NCI-H446 (cell line): ENCODE measurements around the gene APOBEC2.

Experiments used
- DNase-seq, 2 experiments: peaks; one replicate each; lab custom pipeline; 2025; lab: John Stamatoyannopoulos, UW

APOBEC2 gene

DNA sequence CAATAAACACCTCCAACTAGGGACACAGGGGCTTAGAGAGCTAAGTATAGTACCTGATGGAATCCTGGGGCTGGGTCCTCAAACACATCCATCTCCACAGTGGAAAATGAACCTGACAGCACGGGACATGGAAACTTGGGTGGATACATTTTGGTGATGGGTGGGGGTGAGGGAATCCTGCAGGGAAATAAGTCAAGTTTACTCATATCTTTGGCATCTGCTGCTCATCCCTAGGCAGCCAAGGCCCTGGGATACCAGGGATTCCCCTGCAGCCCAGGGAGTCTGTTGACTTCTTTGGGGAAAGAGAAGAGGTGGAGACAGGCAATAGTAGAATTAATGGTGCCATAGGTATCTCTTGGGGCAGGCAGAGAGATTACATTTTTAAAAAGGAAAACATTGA, 6.6 kb downstream of the APOBEC2 start:
- DNase-seq, result no peak

DNA sequence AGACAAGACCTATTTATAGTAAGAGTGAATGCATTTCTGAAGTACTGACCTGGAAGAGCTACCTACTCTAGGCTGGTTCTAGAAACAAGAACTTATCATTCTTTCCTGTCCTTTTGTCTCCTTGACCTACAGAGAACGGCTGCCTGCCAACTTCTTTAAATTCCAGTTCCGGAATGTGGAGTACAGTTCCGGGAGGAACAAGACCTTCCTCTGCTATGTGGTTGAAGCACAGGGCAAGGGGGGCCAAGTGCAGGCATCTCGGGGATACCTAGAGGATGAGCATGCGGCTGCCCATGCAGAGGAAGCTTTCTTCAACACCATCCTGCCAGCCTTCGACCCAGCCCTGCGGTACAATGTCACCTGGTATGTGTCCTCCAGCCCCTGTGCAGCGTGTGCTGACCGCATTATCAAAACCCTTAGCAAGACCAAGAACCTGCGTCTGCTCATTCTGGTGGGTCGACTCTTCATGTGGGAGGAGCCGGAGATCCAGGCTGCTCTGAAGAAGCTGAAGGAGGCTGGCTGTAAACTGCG, 8.3 kb downstream of the APOBEC2 start:
- no peak for DNase-seq

DNA sequence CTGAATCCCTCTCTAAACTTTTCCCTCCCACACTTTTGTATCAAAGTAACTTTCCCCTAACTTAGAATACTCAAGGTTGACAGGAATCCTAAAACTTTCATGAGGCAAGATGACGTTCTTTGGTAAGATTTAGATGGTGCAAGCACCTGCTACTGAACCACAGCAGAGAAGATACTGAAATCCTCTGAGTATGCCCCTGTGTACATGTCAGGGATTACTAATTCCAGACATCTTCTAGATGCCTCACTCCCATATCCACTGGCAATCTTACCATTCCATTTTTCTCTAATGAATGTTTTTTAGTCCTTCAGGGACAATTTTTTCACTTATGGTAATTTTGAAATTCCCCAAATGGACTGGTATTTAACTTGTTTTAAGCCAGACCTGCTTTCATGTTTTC, 9.1 kb downstream of the APOBEC2 start:
- no peak for DNase-seq

DNA sequence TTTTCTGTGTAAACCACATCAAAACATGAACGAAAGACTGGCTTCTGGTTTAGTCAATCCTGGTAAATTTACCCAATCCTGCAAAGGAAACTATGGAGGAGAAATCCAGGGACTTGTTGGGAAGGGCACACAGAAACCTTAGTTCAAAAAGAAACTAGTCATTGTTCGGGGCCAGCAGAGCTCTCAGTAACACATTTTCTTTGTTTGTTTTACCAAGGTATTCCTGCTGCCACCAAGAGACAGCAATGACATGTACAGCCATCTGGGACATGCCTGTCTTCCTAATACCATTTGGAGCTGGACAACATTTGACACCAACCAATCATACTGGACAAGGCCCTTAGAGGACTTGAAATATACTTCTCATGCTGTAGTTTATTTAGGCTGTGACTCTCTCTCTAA, 10.9 kb downstream of the APOBEC2 start:
- no peak for DNase-seq

DNA sequence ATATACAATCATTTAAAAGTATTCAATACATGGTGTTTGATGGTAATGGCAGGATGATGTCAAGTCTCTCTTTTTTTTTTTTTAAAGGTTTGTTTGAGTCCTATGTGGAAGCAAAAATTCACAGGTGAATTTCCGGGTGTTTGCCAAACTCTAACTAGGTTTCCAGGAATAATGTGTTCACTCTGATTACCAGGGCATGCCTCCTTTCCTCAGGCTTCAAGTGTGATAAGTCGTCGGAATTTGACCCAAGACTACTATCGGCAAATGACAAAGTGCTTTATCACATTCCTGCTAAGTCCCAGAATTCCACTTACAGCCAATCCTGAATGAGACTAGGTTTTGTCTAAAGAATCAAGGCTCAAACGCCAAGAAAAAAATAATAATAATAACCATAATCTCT, 11.8 kb downstream of the APOBEC2 start:
- DNase-seq, result no peak

DNA sequence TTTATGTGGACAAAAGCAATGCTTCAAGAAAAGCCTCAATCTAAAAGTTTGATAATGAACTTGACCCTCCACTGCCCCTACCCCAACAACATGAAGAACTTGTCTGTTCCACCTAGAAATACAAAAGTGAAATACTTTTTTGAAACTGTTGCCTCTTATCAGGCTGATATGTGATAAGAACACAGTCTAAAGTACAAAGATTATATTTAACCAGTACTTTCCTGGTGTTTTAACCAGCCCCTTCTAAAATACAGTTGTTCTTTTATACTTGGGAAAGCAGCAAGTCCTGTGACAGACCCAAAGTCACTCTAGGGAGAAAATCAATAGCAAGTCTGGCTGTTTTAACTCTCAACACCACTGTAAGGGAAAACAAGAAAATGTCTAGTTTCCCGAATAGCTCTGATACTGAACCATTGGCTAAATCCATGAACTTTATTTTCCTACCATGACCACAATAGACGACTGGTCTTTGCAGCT, 12.6 kb downstream of the APOBEC2 start:
- DNase-seq, result no peak

DNA sequence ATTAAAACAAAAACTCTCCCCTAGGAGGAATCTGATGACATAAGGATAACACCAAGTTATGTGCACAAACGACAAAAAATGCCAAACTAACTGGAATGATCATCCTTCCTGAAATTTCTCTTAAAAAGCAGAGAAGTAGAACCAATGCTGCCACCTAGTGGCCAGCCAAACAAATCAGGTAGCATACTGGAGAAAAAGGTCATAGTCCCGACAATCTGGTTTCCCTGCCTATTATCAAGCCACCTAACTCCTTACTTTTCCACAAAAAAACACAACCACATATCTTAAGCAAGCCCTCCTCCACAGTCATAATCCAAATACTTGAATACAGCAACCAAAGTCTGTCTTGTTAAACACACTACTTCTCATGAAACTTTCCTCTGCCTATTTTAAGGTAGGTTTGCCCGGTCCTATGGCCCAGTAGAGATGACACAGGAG, 13.9 kb downstream of the APOBEC2 start:
- peak; percentile 45 to 82 for DNase-seq

DNA sequence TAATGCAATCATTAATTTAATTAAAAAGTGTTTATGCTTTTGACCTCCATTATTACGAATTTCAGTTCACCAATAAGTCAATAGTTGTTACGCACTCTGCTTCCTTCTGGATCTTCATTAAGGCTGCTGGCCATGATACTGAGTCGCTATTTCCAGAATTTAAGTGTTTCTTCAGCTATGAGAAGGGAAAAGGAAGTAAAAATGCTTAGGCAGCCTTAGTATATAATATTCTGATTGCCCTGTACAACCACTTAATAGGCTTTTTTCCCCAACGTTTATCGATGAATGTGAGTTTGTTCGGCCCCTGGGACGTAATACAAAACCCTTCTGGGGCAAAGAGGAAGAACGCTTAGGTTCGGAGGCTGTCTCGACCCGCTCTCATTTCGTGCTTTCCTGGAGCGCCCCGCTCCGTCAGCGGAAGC, 18.5 kb downstream of the APOBEC2 start:
- no peak for DNase-seq

DNA sequence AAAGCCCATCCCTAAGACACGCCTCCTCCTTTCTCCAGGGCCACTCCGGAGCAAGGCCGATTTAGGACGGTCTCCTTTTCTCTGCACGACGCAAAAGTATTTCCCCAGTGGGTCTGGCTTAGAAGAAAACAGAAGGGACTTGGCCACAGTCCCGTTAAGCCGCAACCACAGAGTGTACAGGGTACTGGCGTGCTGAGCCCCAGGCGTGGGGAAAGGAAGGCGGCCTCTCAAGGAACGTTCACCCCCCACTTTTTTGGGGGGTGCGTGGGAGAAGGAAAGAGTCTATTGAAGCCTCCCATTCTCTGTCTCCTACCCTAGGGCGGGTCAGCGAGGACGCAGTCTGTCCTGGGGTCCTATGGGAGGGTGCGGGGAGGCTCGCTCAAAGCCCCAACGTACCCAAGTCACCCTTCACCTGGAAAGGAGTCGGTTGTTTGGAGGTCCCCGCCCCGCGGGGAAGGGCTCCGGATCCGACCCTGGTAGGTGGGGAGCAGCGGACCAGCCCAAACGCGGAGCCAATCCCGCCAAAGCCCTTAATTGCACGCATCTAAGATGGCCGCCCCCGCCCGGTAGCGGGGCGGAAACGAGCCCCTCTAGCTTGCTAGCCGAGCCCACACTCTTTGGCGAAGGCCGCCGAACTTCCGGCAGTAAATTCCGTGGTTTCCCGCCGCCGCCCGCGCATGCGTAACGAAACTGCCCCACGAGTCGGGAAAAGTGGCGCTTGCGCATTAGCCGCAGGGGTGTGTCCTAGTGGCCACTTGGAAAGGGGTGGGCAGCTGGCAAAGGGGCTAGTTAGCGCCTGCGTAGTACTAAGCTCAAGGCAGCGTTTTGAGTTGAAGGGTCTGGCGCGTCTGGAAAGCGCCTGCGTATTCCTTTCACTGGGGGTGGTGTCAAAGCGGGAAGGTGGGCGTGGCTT, 19.2 kb downstream of the APOBEC2 start, which contains the start of gene OARD1:
Gene OARD1 (minus strand): TSS at position 434 of the 913 bp plus-strand sequence. CDS start 722 bp downstream, outside the sequence.
- DNase-seq, result peak; percentile 99 to 100

DNA sequence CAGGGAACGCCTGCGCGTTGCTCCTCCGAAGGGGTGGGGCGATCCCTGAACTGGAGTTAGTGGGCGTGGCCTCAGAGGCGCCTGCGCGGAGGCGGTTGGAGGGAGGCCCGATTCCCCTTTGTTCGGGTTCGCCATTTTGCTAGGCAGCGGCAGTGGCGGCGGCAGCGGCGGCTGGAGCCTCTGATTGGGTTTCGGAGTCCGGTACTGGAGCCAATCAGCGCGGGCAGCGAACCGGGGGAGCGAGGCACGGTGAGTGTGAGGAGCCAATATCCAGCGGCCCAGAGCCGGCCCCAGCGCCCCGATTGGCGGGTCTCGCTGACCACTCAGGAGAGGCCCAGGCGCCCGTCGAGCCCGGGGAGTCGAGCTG, 19.8 kb downstream of the APOBEC2 start, which contains the start of gene NFYA:
Gene NFYA (plus strand): TSS at position 139 of the 367 bp plus-strand sequence. CDS start 6,116 bp downstream, outside the sequence.
- DNase-seq, result no peak

DNA sequence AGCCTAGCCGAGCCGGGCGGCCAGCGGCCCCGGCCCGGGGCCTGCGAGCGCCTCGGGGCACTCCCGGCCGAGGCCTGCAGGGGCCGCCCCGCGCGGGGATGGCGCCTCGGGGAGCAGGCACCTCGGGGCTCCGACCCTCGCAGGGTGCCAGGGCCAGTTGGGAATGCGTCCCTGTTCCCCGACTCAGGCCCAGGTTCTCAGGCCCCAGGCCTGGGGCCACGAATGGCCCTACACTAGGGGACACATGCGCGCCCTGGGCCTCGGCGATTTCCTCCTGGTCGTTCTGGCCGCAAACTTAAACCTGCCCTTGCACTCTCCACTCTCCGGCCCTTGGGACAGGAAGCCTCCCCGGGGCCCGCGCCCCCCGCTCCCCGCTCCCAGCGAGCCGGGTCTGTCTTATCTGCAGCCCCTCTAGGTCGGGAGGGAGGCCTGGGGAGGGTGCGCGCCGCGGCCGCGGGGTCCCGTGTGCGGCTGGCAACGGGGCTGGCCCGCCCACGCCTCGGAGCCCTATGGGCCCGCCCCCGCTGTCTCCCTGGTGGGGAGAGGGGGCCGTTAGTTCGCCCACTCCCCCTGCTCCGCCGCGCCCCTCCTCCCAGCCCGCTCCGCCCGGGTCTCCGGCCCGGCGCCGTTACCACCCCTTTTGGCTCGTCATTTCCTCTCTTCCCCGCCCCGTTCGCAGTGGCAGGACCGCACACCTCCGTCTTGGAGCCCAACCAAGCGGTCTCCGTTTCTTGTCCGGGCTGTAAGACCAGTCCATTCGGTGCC, 20.4 kb downstream of the APOBEC2 start:
- peak; percentile 69 to 84 for DNase-seq

DNA sequence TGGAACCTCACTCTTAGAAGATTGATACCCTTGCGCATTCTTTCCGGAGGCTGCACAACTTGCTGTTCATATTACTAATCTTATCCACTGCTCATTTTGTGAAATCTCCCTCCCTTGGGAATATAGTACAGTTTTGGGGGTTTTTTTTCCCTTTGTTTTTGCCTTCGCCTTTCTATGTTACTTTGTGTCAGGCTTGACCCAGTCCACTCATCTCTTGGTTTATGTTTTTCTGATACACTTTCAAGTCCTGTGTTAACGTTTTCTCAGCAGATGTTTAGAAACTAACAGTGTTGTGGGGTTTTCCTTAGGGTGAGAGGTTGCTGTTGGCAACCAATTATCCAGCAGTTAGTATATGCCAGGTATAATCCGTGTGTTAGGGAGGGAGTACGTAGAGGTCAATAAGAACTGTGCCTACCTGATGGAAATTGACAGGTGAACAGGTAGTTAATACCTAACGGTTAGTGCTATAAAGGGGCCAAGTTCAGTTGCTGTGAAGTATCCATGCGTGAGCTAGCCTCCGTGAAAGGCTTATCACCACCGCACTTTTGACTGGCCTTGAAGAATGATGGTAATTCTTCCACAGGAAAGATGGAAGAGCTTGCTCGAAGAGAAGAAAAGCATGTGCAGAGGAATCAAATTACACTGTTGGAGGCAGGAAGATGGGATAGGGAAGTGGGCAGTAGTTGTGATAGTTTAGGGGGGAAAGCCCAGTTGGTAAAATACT, 21.1 kb downstream of the APOBEC2 start:
- DNase-seq, result peak in 1 of 2 experiments; percentile 24

DNA sequence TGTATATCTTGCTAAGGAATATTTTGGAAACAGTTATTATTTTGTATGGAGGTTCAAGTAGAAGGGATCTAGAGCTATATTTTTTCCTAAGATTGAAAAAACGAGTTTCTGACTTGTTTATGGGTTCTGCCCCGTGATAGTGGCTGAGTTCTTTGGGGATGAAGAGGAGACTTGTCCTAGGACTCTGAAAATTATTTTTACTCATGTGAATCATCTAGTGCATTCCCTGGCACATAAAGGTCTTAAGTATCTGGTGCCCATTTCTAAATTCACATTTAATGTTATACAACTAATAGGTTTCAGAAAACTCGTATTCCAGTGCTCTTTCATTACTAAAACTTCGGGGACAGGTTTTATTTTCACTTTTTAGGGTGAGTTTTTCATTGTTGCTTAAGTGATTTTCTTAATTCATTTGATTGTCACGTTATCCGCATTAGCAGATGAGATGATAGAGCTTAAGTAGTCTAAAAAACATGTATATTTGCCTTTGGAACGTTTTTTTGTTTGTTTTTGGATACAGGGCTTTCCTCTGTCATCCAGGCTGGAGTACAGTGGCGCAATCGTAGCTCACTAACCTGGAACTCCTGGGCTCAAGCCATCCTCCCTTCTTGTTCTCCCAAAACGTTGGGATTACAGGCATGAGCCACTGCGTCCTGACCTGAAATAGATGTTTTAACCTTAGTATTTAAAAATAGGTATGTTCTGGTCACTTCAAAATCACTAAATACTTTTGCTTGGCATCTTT, 21.9 kb downstream of the APOBEC2 start:
- no peak for DNase-seq

DNA sequence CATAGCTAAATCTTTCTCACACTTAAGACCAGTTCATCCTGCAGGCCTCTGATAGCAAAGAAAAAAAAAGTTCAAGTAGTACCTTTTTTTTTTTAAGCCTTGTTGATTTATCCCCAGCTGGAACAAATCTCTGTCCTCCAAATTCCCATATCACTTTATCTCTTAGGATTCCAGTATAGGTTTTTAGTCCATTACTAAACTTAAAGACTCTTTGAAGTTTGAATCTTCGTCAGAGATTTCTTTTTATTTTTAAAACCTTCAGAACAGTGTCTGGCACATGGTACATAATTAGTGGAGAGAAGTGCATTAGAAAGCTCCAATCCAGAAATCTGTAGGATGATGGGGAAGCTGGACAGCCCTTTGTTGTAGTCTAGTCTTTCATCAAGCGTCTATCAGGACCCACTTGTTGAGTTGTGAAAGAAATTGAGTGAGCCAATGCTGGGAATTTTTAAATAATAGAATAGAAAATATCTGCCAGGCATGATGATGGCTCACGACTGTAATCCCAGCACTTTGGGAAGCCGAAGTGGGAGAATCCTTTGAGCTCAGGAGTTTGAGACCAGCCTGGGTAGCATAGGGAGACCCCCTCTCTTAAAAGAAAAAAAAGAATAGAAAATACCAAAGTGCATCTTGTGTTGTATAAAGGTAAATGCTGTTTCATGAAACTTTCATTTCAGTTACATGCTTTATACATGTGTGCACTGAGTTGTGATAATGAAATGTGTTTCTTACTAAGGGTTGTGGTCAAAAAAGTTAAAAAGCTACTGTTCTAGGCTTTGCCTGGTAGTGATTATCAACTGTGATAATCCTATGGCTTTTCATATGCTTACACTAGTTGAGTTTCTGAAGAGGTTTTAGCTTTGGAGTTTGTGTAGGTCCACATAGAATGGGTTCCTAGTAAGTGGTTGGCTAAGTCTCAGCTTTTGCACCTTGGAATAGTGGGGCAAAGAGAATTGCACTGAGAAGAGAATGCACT, 22.9 kb downstream of the APOBEC2 start:
- no peak for DNase-seq

DNA sequence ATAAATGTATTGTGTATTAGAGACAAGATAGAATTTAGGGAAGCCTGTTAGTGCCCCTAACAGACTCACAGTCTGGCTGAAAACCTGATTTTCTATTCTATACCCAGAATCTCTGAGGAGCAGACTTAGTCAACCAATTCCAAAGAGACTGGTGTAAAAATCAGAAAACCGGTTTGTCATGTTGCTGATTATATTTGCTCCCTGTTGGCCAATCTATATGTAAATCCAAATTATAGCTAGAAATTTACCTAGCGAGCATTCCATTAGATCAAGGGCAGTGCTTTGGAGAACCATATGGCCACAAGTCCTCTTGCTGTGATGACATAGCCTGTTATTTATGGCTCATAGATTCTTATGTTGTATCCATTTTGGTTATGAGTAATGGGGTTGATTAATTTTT, 24.5 kb downstream of the APOBEC2 start:
- no peak for DNase-seq

DNA sequence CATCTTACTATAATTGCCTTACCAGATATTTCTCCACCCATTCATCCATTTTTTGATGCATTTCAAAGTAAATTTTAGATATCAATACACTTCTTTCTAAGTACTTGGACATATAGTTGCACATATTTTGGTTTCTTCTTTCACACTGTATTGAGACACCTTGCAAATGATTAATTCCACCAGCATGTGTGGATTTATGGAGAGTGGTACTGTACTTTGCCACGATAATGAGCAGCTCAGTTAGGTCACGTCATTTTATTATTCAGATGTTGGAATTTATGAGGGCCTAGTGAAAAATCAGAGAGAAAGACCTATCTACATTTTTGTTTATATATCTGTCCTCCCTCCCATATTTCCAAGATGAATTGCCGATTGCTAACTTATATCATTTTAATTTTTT, 25.1 kb downstream of the APOBEC2 start:
- DNase-seq, result no peak

DNA sequence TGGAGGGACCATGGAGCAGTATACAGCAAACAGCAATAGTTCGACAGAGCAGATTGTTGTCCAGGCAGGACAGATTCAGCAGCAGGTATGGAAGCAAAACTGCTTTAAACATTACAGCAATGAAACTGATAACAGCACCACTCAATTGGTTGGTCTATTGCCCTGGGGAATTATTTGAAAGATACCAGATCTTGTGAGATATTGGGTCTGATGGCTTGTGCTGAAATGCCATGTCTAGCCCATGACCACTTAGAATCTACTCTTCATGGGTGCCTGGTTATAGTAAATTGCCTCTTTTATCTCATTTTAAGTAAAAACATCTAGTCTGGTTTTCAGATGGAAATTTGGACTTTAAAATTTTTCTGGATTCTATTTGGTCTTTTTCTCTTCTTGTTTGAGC, 26.1 kb downstream of the APOBEC2 start:
- DNase-seq, result no peak

DNA sequence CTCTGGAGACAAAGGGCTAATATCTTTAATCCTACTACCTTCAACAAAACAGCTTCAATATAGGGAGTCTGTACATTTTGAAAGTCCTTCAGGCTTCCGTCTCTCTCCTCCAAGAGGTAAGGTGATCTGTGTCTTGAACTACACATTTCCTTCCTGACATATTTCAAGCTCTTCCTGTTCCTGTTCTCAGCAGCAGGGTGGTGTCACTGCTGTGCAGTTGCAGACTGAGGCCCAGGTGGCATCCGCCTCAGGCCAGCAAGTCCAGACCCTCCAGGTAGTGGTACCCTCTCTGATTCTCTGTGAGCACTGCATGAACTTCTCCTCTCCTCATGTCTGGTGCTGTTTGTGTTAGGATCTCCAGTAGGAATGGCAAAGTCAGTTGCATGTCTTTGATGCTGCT, 27.6 kb downstream of the APOBEC2 start:
- no peak for DNase-seq

DNA sequence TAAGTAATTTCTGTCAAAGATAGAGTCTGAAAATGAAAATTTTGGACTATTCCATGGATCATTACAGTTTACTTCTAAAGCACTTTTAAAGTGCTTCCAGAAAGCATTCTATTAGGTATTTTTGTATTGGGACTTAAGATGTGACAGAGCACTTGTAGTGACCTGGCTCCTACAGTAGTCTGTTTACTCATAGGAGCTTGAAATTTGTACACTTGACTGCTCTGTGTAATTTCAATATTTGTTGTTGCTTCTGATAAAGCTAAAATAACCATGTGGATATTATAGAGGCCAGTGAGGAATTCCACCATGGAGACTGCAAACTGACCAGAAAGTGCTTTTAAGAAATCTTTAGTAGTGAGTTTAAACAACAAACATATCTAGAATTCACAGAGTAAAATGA, 30.1 kb downstream of the APOBEC2 start:
- DNase-seq, result no peak

DNA sequence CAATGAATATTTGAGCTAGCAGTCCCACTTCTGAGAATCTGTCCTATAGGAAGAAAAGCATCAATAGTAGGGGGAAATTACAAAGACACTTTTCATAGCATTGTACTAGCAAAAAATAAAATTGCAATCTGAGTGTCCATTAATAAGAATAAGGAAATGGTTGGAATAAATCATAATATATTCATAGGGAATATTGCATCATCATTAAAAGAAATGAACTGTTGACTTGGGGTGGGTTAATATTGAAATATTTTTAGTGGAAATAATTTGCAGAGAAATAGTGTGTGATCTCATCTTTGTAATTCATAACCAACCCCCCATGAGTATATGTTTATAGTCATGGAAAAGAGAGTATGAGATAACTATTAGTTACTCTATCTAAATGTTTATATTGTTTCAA, 32.2 kb downstream of the APOBEC2 start:
- DNase-seq, result no peak
